WI38 (cell line): ENCODE results near the gene TBRG4.

Experiments
- H3K4me3 ChIP-seq: 2 replicates; pipeline ENCODE4 v1.5.1; 2011; ENCODE audit warnings: low read depth, mild to moderate bottlenecking, control low read depth, low read length
- CTCF ChIP-seq: IDR thresholded peaks from 2 replicates; pipeline ENCODE4 v1.5.1; 2012; ENCODE audit warnings: low read depth, mild to moderate bottlenecking, control low read depth, low read length

TBRG4 gene

GRCh38 chr7:45072131-45073030 is 39.1 kb downstream of the TBRG4 start:
- no peak for TF ChIP-seq CTCF
- H3K4me3 ChIP-seq, result no peak overlapping the region

GRCh38 chr7:45071528-45071927 is 40.0 kb downstream of the TBRG4 start:
- no peak overlapping the region for H3K4me3 ChIP-seq
- TF ChIP-seq CTCF, result no peak

GRCh38 chr7:45070254-45070642 is 41.2 kb downstream of the TBRG4 start:
- H3K4me3 ChIP-seq, result no peak overlapping the region
- TF ChIP-seq CTCF, result no peak

- TF ChIP-seq CTCF, result no peak
These were observed 41.8 kb downstream of the TBRG4 start for GRCh38 chr7:45069444-45070253.

GRCh38 chr7:45068236-45069023 is 43.1 kb downstream of the TBRG4 start:
- no peak for TF ChIP-seq CTCF
- no peak overlapping the region for H3K4me3 ChIP-seq

More at GRCh38 chr7:45069444-45070253, 41.8 kb downstream of the TBRG4 start:
- H3K4me3 ChIP-seq, result no peak overlapping the region

GRCh38 chr7:45067582-45067981 is 43.9 kb downstream of the TBRG4 start:
- no peak overlapping the region for H3K4me3 ChIP-seq
- no peak for TF ChIP-seq CTCF
